Fibroblast of peridontal ligament (primary cell): ENCODE measurements around the gene SUPT7L.
A peak's percentile ranks its signal among the peaks of the same experiment; 100 is the strongest.
"Not testable (repeated sequence)": the region's sequence is repeated elsewhere in the genome, so short reads cannot be mapped to it uniquely, and the experiment has no call there.

Source experiments
- DNase-seq: peaks from one replicate; pipeline ENCODE4 v3.0.0-alpha.2; 2010; ENCODE audit errors: extremely low read depth

Gene SUPT7L

DNA sequence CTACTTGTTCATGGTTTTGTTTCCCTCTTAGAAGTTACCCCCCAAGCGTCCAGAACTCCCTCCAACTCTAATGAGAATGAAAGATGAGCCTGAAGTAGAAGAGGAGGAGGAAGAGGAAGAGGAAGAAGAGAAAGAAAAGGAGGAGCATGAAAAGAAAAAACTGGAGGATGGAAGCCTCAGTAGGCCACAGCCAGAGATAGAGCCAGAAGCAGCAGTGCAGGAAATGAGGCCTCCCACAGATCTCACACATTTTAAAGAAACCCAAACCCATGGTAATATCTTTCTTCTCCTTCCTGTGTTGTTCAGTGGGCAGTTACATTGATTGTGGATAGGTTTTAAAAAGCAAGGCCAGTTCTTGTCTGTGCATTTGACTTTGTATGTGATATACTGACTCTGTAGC is 21.6 kb upstream of the SUPT7L start:
- not testable (repeated sequence) for DNase-seq

DNA sequence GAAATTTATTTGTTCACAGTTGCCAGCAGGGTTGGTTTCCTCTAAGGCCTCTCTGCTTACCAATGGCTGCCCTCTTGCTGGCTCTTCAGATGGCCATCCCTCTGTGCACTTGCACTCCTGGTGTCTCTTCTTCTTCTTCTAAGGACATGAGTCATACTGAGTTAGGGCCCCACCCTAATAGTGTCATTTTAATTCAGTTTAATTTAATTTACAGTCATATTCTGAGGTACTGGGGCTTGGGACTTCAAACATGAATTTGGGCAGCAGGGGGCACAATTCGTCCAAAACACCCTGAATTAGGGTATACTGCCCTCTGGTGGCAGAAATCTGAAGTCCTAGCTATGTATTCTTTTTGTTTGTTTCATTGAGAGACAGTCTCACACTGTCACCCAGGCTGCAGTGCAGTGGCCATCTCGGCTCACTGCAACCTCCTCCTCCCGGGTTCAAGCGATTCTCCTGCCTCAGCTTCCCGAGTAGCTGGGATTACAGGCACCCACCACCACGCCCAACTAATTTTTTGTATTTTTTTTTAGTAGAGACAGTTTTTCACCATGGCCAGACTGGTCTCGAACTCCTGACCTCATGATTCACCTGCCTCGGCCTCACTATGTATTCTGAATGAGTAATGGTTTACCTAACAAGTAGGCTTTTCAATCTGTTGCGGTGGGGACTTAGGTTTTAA is 20.1 kb upstream of the SUPT7L start:
- DNase-seq, result peak; percentile 94

- DNase-seq, result peak; percentile 91
Measured at GRCh38 chr2:27682334-27682771, 18.9 kb upstream of the SUPT7L start.

DNA sequence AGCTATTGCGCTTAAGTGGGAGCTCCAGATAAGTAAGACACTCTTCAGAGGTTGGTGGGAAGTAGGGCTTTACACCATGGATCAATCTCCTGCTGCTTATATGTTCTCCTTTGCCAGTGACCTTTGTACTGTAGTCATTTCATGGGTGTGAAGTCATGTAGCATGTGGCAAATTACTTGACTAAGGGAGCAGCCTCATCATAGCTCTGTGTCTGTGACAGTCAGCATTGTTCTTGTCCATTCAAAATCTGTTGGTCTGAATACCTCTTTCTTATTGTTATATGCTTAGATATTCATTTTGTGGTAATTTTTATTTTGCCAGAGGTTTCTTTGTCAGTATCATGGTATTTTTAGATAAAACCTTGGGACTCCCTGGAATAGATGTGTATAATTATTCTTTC is 18.4 kb upstream of the SUPT7L start:
- peak; percentile 48 for DNase-seq

GRCh38 chr2:27680571-27680970 is 17.2 kb upstream of the SUPT7L start:
- no peak for DNase-seq

GRCh38 chr2:27672723-27673486 is 9.5 kb upstream of the SUPT7L start:
- no peak for DNase-seq

DNA sequence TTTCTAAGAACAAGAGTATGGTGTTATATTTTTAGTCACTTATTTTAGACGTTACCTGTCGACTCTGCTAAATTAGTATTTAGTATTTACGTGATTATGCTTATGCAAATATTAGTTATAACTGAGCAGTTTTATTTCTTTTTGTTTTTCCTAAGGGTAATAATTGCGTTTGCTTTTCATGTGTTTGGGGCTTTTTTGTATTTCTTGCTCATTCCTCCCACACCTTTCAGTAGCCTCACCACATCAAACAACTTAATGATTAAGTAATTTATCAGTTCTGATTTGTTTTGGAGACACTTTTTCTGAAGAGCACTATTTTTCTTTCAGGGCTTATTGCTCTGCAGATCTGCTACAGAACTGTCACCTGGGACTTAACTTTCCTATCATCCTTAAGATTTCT is 7.8 kb upstream of the SUPT7L start:
- DNase-seq, result no peak

DNA sequence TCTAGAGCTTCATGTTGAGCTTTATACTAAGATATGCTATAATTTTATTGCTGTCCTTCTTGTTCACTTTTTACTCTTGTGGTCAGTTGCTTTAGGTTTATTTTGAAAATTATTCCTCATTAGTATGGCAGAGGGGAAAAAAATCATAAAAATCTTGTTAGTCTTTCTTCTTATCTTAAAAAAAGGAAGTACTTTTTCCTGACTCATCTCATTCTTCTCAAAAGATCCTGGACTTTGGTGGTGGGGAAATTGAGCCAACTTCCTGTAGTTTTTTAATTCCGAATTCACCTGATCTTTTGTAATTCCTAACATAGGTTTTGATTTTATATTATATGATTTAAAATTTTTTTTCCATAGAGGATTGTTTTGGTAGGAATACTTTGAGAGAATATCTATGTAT is 4.0 kb upstream of the SUPT7L start:
- DNase-seq, result no peak

- no peak for DNase-seq
Measured at GRCh38 chr2:27664622-27665363, 1.4 kb upstream of the SUPT7L start.

DNA sequence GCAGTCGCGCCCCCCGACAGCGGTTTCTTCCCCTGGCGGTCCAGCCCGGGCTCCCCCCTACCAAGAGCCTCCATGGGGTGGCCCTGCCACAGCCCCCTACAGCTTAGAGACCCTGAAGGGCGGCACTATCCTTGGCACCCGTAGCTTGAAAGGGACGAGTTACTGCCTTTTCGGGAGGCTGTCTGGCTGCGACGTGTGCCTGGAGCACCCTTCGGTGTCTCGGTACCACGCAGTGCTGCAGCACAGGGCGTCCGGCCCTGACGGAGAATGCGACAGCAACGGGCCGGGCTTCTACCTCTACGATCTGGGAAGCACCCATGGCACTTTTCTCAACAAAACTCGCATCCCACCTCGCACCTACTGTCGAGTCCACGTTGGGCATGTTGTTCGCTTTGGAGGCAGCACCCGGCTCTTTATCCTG is 750 bp upstream of the SUPT7L start:
- no peak for DNase-seq

- no peak for DNase-seq
Measured at GRCh38 chr2:27661371-27661770, 2.0 kb downstream of the SUPT7L start.

DNA sequence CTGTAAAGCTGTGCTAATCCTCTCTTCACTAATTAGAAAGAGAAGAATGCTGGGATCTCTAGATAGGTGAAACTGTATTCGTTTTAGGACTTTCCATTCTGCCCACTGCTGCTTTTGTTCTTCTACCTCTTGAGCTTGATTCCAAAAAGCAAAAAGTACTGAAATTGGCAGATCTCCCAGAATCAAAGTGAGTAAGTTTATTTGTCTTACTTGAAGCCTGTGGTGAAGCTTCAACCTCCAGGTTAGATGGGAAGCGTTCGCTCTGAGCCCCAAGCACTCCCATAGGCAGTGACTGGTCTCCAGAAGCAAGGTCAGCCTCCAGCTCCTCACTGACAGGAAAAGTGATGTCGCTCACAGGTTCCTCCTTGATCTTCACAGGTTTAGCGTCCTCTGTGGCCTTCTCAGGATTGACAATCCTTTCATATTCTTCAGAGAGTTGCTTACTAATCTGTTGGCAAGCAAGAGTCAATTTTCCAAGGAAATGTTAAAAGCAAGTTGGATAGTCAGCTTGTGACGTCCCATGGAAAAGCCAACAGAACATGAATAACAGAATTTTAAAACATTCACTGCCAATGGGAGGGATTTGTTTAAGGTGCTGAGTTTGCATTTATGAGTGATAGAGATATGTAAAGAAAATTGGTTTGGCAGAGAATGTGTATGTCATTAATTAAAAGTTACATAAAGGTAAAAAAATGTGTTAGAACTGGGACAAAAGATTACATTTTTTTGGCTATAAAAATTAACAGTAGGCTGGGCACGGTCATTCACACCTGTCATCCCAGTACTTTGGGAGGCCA is 8.1 kb downstream of the SUPT7L start:
- peak; percentile 25 for DNase-seq

GRCh38 chr2:27653397-27653796 is 10.0 kb downstream of the SUPT7L start:
- DNase-seq, result no peak

GRCh38 chr2:27652790-27653189 is 10.6 kb downstream of the SUPT7L start:
- DNase-seq, result no peak

DNA sequence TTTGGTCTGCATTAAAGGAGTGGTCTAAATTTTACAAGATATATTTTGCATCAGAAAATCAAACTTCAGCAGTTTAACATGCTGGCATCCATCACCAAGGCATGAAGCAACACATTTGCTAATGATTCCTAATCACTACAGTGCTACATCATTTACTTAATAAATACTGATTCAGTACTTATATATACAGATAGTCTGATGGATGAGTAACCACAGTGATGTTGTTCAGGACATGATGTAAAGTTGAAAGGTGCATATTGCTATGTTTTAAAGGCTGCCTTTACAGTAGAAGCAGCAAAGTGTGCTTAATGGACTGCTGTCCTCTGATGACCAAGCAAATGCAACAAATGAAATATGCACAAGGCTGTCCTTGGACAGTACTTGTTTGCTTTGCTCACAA is 11.1 kb downstream of the SUPT7L start:
- DNase-seq, result no peak

DNA sequence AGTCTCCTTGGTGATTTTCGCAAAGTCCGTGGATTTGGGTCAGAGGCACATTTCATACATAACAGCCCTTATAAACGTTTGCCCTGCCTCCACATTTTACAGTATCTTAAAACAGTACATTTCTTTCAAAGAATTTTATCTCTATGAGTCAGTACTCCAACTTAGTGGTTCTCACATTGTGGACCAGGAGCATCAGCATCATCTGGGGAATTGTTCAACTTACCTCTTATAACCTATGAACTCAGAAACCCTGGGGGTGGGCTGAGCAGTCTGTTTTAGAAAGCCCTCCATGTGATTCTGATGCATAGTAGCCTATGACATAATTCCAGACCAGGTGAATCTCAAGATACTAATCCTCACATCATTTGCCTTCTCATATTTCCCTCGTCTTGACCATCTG is 12.4 kb downstream of the SUPT7L start:
- no peak for DNase-seq

- DNase-seq, result no peak
Measured at GRCh38 chr2:27647737-27648136, 15.7 kb downstream of the SUPT7L start.

GRCh38 chr2:27647289-27647688 is 16.1 kb downstream of the SUPT7L start:
- peak; percentile 47 for DNase-seq

GRCh38 chr2:27645197-27645596 is 18.2 kb downstream of the SUPT7L start:
- DNase-seq, result no peak

DNA sequence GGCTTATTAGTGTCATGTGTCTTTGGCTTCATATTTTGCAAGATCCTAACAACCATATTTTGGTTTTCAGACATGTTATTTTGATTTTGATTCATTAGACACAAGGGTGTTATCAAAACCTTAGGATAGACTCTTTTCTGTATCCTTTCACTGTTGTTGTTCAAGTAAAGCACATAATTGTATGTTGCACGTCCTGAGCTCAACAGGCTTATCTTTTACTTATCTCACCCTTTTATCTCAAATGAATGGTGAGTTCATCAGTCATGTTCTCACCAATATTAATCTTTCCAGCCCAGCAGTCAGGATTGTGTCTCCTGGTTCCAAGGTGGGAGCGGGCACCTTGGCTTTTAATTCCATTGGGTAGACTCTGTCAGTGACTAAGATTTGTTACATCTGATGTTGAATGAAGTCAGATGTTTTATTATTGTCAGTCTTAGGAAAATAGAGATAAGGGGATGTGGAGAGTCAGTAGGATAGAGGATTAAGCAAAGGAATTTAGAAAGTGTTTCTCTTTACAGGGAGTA is 22.6 kb downstream of the SUPT7L start:
- no peak for DNase-seq

GRCh38 chr2:27638709-27639108 is 24.7 kb downstream of the SUPT7L start:
- peak; percentile 57 for DNase-seq
